CD14-positive monocyte (primary cell): ENCODE results near the gene FOXO6. TPM values are rescaled to one million over a fixed set of nuclear protein-coding genes. Genes with fewer than 3 reads are reported as not detected.

Experiments
- DNase-seq, 3 donors: peaks; one replicate each; pipeline ENCODE4 v3.0.0-alpha.2; 2011 to 2022
- H2AFZ ChIP-seq: 2 replicates; pipeline ENCODE4 v1.6.0; 2012; ENCODE audit warnings: mild to moderate bottlenecking, low read depth, low read length, inconsistent platforms; ENCODE audit not compliant: insufficient read depth, poor library complexity, severe bottlenecking
- H3K27ac ChIP-seq, 2 donors: 1 replicate in 1 of 2; 2 replicates in 1 of 2; pipeline ENCODE4 v1.5.1; 2012 to 2013; ENCODE audit warnings: low read length in 2 of 2, control low read depth in 1 of 2, inconsistent platforms in 1 of 2, low read depth in 1 of 2, mild to moderate bottlenecking in 1 of 2
- H3K27me3 ChIP-seq, 2 donors: one replicate each; pipeline versions ENCODE4 v1.6.0 to v1.6.1; 2011 to 2013; ENCODE audit warnings: low read length in 2 of 2; ENCODE audit not compliant: control insufficient read depth in 2 of 2, insufficient read depth in 2 of 2
- H3K36me3 ChIP-seq, 2 donors: replicated peaks in 1 of 2; 1 replicate in 1 of 2; 2 replicates in 1 of 2; pipeline versions ENCODE4 v1.5.1 to v1.6.1; 2012 to 2013; ENCODE audit warnings: low read length in 2 of 2, control low read depth in 1 of 2, inconsistent platforms in 1 of 2, mild to moderate bottlenecking in 1 of 2; ENCODE audit not compliant: insufficient read depth in 2 of 2, control insufficient read depth in 1 of 2
- H3K4me1 ChIP-seq, 2 donors: 1 replicate in 1 of 2; 2 replicates in 1 of 2; pipeline versions ENCODE4 v1.5.1 to v1.6.1; 2012 to 2013; ENCODE audit warnings: low read length in 2 of 2, control low read depth in 1 of 2, inconsistent platforms in 1 of 2, mild to moderate bottlenecking in 1 of 2, moderate library complexity in 1 of 2; ENCODE audit not compliant: insufficient read depth in 2 of 2, control insufficient read depth in 1 of 2
- H3K4me2 ChIP-seq: replicated peaks from 2 replicates; pipeline ENCODE3; 2012; ENCODE audit warnings: low read length, moderate library complexity, mild to moderate bottlenecking; ENCODE audit not compliant: poor library complexity, severe bottlenecking; ENCODE audit errors: extremely low read depth
- H3K4me3 ChIP-seq, 3 experiments: fragments of 200-600 bp in 1 of 3; sonication (generic) in 1 of 3; replicated peaks in 1 of 3; 1 replicate in 2 of 3; 2 replicates in 1 of 3; pipeline ENCODE4 v1.5.1; 2011 to 2013; ENCODE audit warnings: low read length in 3 of 3, mild to moderate bottlenecking in 3 of 3, control low read depth in 2 of 3, low read depth in 2 of 3, inconsistent platforms in 1 of 3, moderate library complexity in 1 of 3
- H3K79me2 ChIP-seq: 2 replicates; pipeline ENCODE4 v1.6.0; 2012; ENCODE audit warnings: mild to moderate bottlenecking, control low read depth, inconsistent platforms, low read length, moderate library complexity; ENCODE audit not compliant: insufficient read depth
- H3K9ac ChIP-seq: 2 replicates; pipeline ENCODE4 v1.6.0; 2017; ENCODE audit warnings: low read length, mild to moderate bottlenecking; ENCODE audit not compliant: insufficient read depth, poor library complexity, severe bottlenecking
- H3K9me3 ChIP-seq, 2 donors: replicated peaks in 1 of 2; 1 replicate in 1 of 2; 2 replicates in 1 of 2; pipeline versions ENCODE4 v1.5.1 to v1.6.1; 2012 to 2013; ENCODE audit warnings: low read length in 2 of 2, control low read depth in 1 of 2; ENCODE audit not compliant: control insufficient read depth in 1 of 2, insufficient read depth in 1 of 2
- H4K20me1 ChIP-seq: 2 replicates; pipeline ENCODE4 v1.6.0; 2012; ENCODE audit warnings: mild to moderate bottlenecking, low read length, control low read depth, moderate library complexity; ENCODE audit not compliant: insufficient read depth
- H3K27ac Mint-ChIP-seq, 7 donors: one replicate each; pipeline ENCODE4 v1.8.0; 2020; ENCODE audit warnings: mild to moderate bottlenecking in 7 of 7, mixed read lengths in 7 of 7, moderate library complexity in 6 of 7, inconsistent platforms in 2 of 7
- H3K27me3 Mint-ChIP-seq, 3 donors: one replicate each; pipeline ENCODE4 v1.8.0; 2021 to 2022; ENCODE audit warnings: low read depth in 3 of 3, mild to moderate bottlenecking in 3 of 3, mixed read lengths in 3 of 3, moderate library complexity in 3 of 3, inconsistent platforms in 1 of 3
- H3K36me3 Mint-ChIP-seq, 2 donors: one replicate each; pipeline ENCODE4 v1.8.0; 2020; ENCODE audit warnings: mixed read lengths in 2 of 2, inconsistent platforms in 1 of 2, mild to moderate bottlenecking in 1 of 2
- H3K4me1 Mint-ChIP-seq: one replicate; pipeline ENCODE4 v1.8.0; 2020; ENCODE audit warnings: mild to moderate bottlenecking, mixed read lengths
- H3K4me3 Mint-ChIP-seq, 2 donors: one replicate each; pipeline ENCODE4 v1.8.0; 2020; ENCODE audit warnings: mild to moderate bottlenecking in 2 of 2, mixed read lengths in 2 of 2, moderate library complexity in 1 of 2
- H3K9me3 Mint-ChIP-seq, 7 donors: one replicate each; pipeline ENCODE4 v1.8.0; 2020 to 2022; ENCODE audit warnings: mixed read lengths in 7 of 7, mild to moderate bottlenecking in 6 of 7, moderate library complexity in 6 of 7, inconsistent platforms in 2 of 7
- CTCF ChIP-seq: fragments of 200-600 bp; IDR thresholded peaks from one replicate; pipeline ENCODE4 v1.8.0; 2022; ENCODE audit warnings: antibody characterized with exemption, mild to moderate bottlenecking
- WGBS: methylation state at CpG from one replicate; pipeline ENCODE4 v1.1.5; 2013; ENCODE audit warnings: missing lambda C conversion rate; ENCODE audit not compliant: insufficient coverage; 5-methylcytosine and 5-hydroxymethylcytosine counted together
- intact Hi-C, 2 donors: fragments of 100-400 bp; cut with micrococcal nuclease; formaldehyde crosslinking; loops; one replicate each; pipeline versions ENCODE4 v1.15.0 to v1.15.1; 2023
- polyA plus RNA-seq, 3 donors: library from polyadenylated mRNA; depleted of rRNA in 1 of 3; unstranded in 2 of 3; stranded (reverse) in 1 of 3; fragments of 300-500 nt in 2 of 3; fragments of >200 nt in 1 of 3; fragmentation: Illumina TruSeq in 2 of 3; gene quantifications; 1 replicate in 2 of 3; 2 replicates in 1 of 3; pipeline ENCODE4 v1.2.3, GENCODE V29; 2012 to 2021

Gene FOXO6
- polyA plus RNA-seq, 3 donors, result 0.05 TPM; not detected in 2

GRCh38 chr1:41319106-41319755, 42.0 kb upstream of the FOXO6 start:
- H3K27me3 ChIP-seq, result no peaks in the 10 kb centered on the region
- no peak overlapping the region for H3K9ac ChIP-seq
- no peak overlapping the region for H2AFZ ChIP-seq
- no peak overlapping the region for H3K4me3 ChIP-seq
- no peaks in the 10 kb centered on the region for H3K4me1 ChIP-seq
- DNase-seq, result no peak
- H3K4me2 ChIP-seq, result no peak overlapping the region
- 94% methylated on average over 2 of the region's 2 CpGs for WGBS
- peaks cover 2% of the 10 kb centered on the region for H3K4me1 Mint-ChIP-seq
- intact Hi-C loops, result no loop called here
- peaks cover 2 to 10% (median 5%) of the 10 kb centered on the region in 3 donors for H3K27me3 Mint-ChIP-seq
- no peaks in the 10 kb centered on the region for H3K79me2 ChIP-seq
- H3K36me3 ChIP-seq, result no peaks in the 10 kb centered on the region
- TF ChIP-seq CTCF, result no peak
- H3K36me3 Mint-ChIP-seq, result no peaks in the 10 kb centered on the region
- peaks cover 0 to 2% (median 0%) of the 10 kb centered on the region in 7 donors for H3K9me3 Mint-ChIP-seq
- no peaks in the 10 kb centered on the region for H4K20me1 ChIP-seq
- peak overlapping the region in 1 of 7 donors; percentile 42 for H3K27ac Mint-ChIP-seq
- no peak overlapping the region for H3K27ac ChIP-seq
- no peak overlapping the region for H3K4me3 Mint-ChIP-seq
- no peaks in the 10 kb centered on the region for H3K9me3 ChIP-seq

GRCh38 chr1:41319807-41320711, 41.2 kb upstream of the FOXO6 start:
- no peak overlapping the region for H3K4me3 Mint-ChIP-seq
- no peak overlapping the region for H3K4me2 ChIP-seq
- H3K9ac ChIP-seq, result no peak overlapping the region
- no peaks in the 10 kb centered on the region for H3K36me3 Mint-ChIP-seq
- peaks cover 0 to 2% (median 0%) of the 10 kb centered on the region in 7 donors for H3K9me3 Mint-ChIP-seq
- peaks cover 3 to 10% (median 4%) of the 10 kb centered on the region in 3 donors for H3K27me3 Mint-ChIP-seq
- H3K4me3 ChIP-seq, result no peak overlapping the region
- H3K27ac ChIP-seq, result no peak overlapping the region
- H3K4me1 Mint-ChIP-seq, result peaks cover 2% of the 10 kb centered on the region
- DNase-seq, result no peak
- no peaks in the 10 kb centered on the region for H3K36me3 ChIP-seq
- H3K79me2 ChIP-seq, result no peaks in the 10 kb centered on the region
- intact Hi-C loops, result no loop called here
- H3K27me3 ChIP-seq, result no peaks in the 10 kb centered on the region
- H4K20me1 ChIP-seq, result no peaks in the 10 kb centered on the region
- no peaks in the 10 kb centered on the region for H3K9me3 ChIP-seq
- WGBS, result 100% methylated on average over 4 of the region's 12 CpGs
- H3K27ac Mint-ChIP-seq, result no peak overlapping the region
- no peak overlapping the region for H2AFZ ChIP-seq
- no peak for TF ChIP-seq CTCF
- H3K4me1 ChIP-seq, result no peaks in the 10 kb centered on the region
